ENCODE results near the gene MEGF6. TPM values are rescaled to one million over a fixed set of nuclear protein-coding genes. Genes with fewer than 3 reads are reported as not detected.

Gene MEGF6
- total RNA-seq, 2 donors from 2014 or later, result 12.4 to 15.8 TPM

- ATAC-seq, result no peak
- intact Hi-C loops (cut with DNase I), result no loop called here
- no peak for DNase-seq
Observed at GRCh38 chr1:3550511-3551289, 60.6 kb downstream of the MEGF6 start.

- ATAC-seq (no peak), DNase-seq (no peak)
- intact Hi-C loops (cut with DNase I), result no loop called here
Observed at GRCh38 chr1:3548895-3549294, 62.4 kb downstream of the MEGF6 start.

GRCh38 chr1:3548156-3548893 is 63.0 kb downstream of the MEGF6 start:
- intact Hi-C loops (cut with DNase I), result no loop called here
- peak; percentile 27 to 55 for ATAC-seq
- DNase-seq, result no peak

- no peak for DNase-seq
- intact Hi-C loops (cut with DNase I), result no loop called here
- ATAC-seq, result no peak
Observed at GRCh38 chr1:3547055-3548005, 64.0 kb downstream of the MEGF6 start.

GRCh38 chr1:3546048-3546384 is 65.3 kb downstream of the MEGF6 start:
- DNase-seq, result no peak
- no peak for ATAC-seq
- intact Hi-C loops (cut with DNase I), result no loop called here

GRCh38 chr1:3545363-3546047 is 65.8 kb downstream of the MEGF6 start:
- no peak for DNase-seq
- ATAC-seq, result no peak
- intact Hi-C loops (cut with DNase I), result no loop called here

GRCh38 chr1:3544040-3544977 is 67.0 kb downstream of the MEGF6 start:
- intact Hi-C loops (cut with DNase I), result no loop called here
- no peak for DNase-seq
- ATAC-seq, result no peak

GRCh38 chr1:3543076-3544039 is 68.0 kb downstream of the MEGF6 start:
- DNase-seq (peak; percentile 77), ATAC-seq (peak; percentile 36 to 58)
- intact Hi-C loops (cut with DNase I), result no loop called here

- ATAC-seq (no peak), DNase-seq (no peak)
- intact Hi-C loops (cut with DNase I), result no loop called here
Observed at GRCh38 chr1:3542676-3543075, 68.6 kb downstream of the MEGF6 start.

- ATAC-seq, result peak; percentile 29 to 47
- peak; percentile 79 for DNase-seq
- intact Hi-C loops (cut with DNase I), result no loop called here
Observed at GRCh38 chr1:3541936-3542335, 69.4 kb downstream of the MEGF6 start.

- intact Hi-C loops (cut with DNase I), result no loop called here
- DNase-seq, result no peak
- no peak for ATAC-seq
Observed at GRCh38 chr1:3541465-3541864, 69.8 kb downstream of the MEGF6 start.

- DNase-seq, result no peak
- intact Hi-C loops (cut with DNase I), result no loop called here
- ATAC-seq, result no peak
Observed at GRCh38 chr1:3540876-3541275, 70.4 kb downstream of the MEGF6 start.

GRCh38 chr1:3539707-3540425 is 71.4 kb downstream of the MEGF6 start:
- ATAC-seq, result peak in 1 of 2 donors; percentile 17
- DNase-seq, result peak; percentile 47
- intact Hi-C loops (cut with DNase I), result no loop called here

- intact Hi-C loops (cut with DNase I), result no loop called here
- ATAC-seq (no peak), DNase-seq (no peak)
Observed at GRCh38 chr1:3537359-3537758, 73.9 kb downstream of the MEGF6 start.

GRCh38 chr1:3536420-3537195 is 74.7 kb downstream of the MEGF6 start:
- no peak for ATAC-seq
- no peak for DNase-seq
- intact Hi-C loops (cut with DNase I), result no loop called here

- ATAC-seq (no peak), DNase-seq (no peak)
- intact Hi-C loops (cut with DNase I), result no loop called here
Observed at GRCh38 chr1:3535732-3536131, 75.6 kb downstream of the MEGF6 start.
